Tongue (tissue), 2 donors: Measurements from ENCODE around the gene HIRIP3. TPM values are rescaled to one million over a fixed set of nuclear protein-coding genes. Genes with fewer than 3 reads are reported as not detected.

Source experiments
- DNase-seq: peaks from one replicate; pipeline ENCODE4 v3.0.0-alpha.2; 2015
- total RNA-seq: library from RNA; depleted of rRNA; stranded (reverse); fragments of >200 nt; gene quantifications from one replicate; pipeline ENCODE4 v1.2.3, GENCODE V29; 2014

HIRIP3 gene
- total RNA-seq, 1 donor from 2014 or later, result 13.1 TPM

GRCh38 chr16:29996766-29997250 is 1.4 kb upstream of the HIRIP3 start:
- DNase-seq, result no peak

- peak; percentile 99 for DNase-seq
Observed at GRCh38 chr16:29995911-29996765, 721 bp upstream of the HIRIP3 start, which contains the start of gene INO80E. INO80E (plus strand) TSS chr16:29996241; CDS start chr16:29996311, 70 bp downstream.

- no peak for DNase-seq
Observed at GRCh38 chr16:29994600-29995323, 655 bp downstream of the HIRIP3 start.

GRCh38 chr16:29993903-29994599 is 1.4 kb downstream of the HIRIP3 start:
- DNase-seq, result no peak

- no peak for DNase-seq
Observed at GRCh38 chr16:29993191-29993902, 2.1 kb downstream of the HIRIP3 start.

- no peak for DNase-seq
Observed at GRCh38 chr16:29992344-29992967, 3.0 kb downstream of the HIRIP3 start.

- no peak for DNase-seq
Observed at GRCh38 chr16:29991571-29991904, 3.9 kb downstream of the HIRIP3 start.

GRCh38 chr16:29990883-29991570 is 4.4 kb downstream of the HIRIP3 start:
- DNase-seq, result no peak

- DNase-seq, result no peak
Observed at GRCh38 chr16:29990034-29990433, 5.4 kb downstream of the HIRIP3 start.

- DNase-seq, result no peak
Observed at GRCh38 chr16:29989111-29989858, 6.1 kb downstream of the HIRIP3 start.

- no peak for DNase-seq
Observed at GRCh38 chr16:29988346-29989075, 6.9 kb downstream of the HIRIP3 start.

- no peak for DNase-seq
Observed at GRCh38 chr16:29987371-29988085, 7.9 kb downstream of the HIRIP3 start.

- DNase-seq, result no peak
Observed at GRCh38 chr16:29986931-29987330, 8.5 kb downstream of the HIRIP3 start.

- no peak for DNase-seq
Observed at GRCh38 chr16:29986231-29986630, 9.2 kb downstream of the HIRIP3 start.

- DNase-seq, result no peak
Observed at GRCh38 chr16:29985271-29985811, 10.1 kb downstream of the HIRIP3 start.

- no peak for DNase-seq
Observed at GRCh38 chr16:29984764-29985147, 10.7 kb downstream of the HIRIP3 start.

GRCh38 chr16:29984137-29984763 is 11.2 kb downstream of the HIRIP3 start:
- DNase-seq, result no peak
